Measurements from ENCODE around the gene LEP.

DNA sequence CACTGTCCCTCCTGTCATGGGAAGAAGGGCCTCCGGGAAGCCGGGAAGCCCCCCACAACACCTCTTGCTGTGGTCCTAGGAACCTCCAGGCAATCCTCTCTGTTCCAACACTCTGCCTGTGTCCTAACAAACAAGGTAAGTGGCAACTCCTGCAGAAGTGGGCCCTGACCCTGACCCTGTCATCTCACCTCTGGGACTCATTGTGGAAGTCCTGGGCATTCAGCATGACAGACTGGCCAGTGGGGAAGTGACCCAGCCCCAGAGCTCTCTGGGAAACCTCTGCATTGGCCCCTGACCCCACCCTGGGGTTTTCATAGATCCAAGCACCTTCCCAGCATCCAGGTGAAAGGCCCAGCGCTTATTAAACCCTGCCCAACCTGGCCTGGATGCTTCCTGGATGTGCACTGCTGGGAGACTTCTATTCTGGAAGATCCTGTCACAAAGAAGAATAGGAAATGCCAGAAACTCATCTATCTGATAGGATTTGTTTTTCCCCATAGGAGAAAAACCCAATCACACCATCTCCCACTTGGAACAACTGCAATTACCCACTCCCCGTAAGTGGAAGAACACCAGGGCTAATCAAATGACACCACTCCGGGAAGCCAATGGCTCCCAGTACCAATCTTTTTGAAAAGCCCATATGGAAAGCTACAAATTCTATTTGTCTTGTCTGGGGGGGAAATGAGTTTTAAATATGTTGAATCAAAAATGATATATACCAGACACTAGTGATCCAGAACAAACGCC, 24.3 kb downstream of the LEP start:
- TF ChIP-seq CTCF (conservative IDR thresholded peaks at IDR 0.05) (no peak), ZFX (IDR thresholded peaks at IDR 0.05) (no peak)

Data from C4-2B (cell line).